Large intestine (tissue), 3 donors: ENCODE data around the gene ROGDI. TPM values are rescaled to one million over a fixed set of nuclear protein-coding genes. Genes with fewer than 3 reads are reported as not detected.

ENCODE experiments used
- DNase-seq, 2 donors: peaks; one replicate each; pipeline versions ENCODE4 v3.0.0 to v3.0.0-alpha.2; 2013
- H3K27ac ChIP-seq: one replicate; pipeline ENCODE4 v1.5.1; 2013; ENCODE audit warnings: low read length
- H3K27me3 ChIP-seq: 2 replicates; pipeline ENCODE4 v1.6.1; 2013; ENCODE audit warnings: low read length; ENCODE audit not compliant: control insufficient read depth, insufficient read depth
- H3K36me3 ChIP-seq: 2 replicates; pipeline ENCODE4 v1.6.1; 2013; ENCODE audit warnings: low read length; ENCODE audit not compliant: control insufficient read depth, insufficient read depth
- H3K4me1 ChIP-seq: one replicate; pipeline ENCODE4 v1.6.1; 2013; ENCODE audit warnings: low read length; ENCODE audit not compliant: control insufficient read depth, insufficient read depth
- H3K4me3 ChIP-seq: one replicate; pipeline ENCODE4 v1.5.1; 2013; ENCODE audit warnings: low read length
- H3K9me3 ChIP-seq: one replicate; pipeline ENCODE4 v1.6.1; 2013; ENCODE audit warnings: mild to moderate bottlenecking, low read depth, low read length, moderate library complexity; ENCODE audit not compliant: control insufficient read depth
- WGBS: methylation state at CpG from one replicate; pipeline ENCODE4 v1.1.5; 2013; ENCODE audit warnings: low lambda C conversion rate; ENCODE audit not compliant: insufficient coverage; 5-methylcytosine and 5-hydroxymethylcytosine counted together
- polyA plus RNA-seq: library from polyadenylated mRNA; unstranded; fragments of 120-200 nt; gene quantifications from one replicate; pipeline ENCODE4 v1.2.1, GENCODE V29; 2013

Gene ROGDI
- polyA plus RNA-seq, 1 donor: 28.9 TPM

GRCh38 chr16:4783251-4783950 is 19.0 kb downstream of the ROGDI start:
- H3K4me3 ChIP-seq: no peak overlapping the region
- no peaks in the 10 kb centered on the region for H3K27me3 ChIP-seq
- no peaks in the 10 kb centered on the region for H3K36me3 ChIP-seq
- peaks cover 13% of the 10 kb centered on the region for H3K4me1 ChIP-seq
- DNase-seq: no peak
- no peak overlapping the region for H3K27ac ChIP-seq
- WGBS: no CpG with 5 or more reads among the region's 25 CpGs
- H3K9me3 ChIP-seq: no peaks in the 10 kb centered on the region

GRCh38 chr16:4780235-4780634 is 22.2 kb downstream of the ROGDI start:
- no peaks in the 10 kb centered on the region for H3K4me1 ChIP-seq
- no peaks in the 10 kb centered on the region for H3K36me3 ChIP-seq
- no peak overlapping the region for H3K4me3 ChIP-seq
- DNase-seq: no peak
- H3K9me3 ChIP-seq: no peaks in the 10 kb centered on the region
- no peak overlapping the region for H3K27ac ChIP-seq
- 100% methylated on average over 1 of the region's 4 CpGs for WGBS
- no peaks in the 10 kb centered on the region for H3K27me3 ChIP-seq

- H3K27me3 ChIP-seq: no peaks in the 10 kb centered on the region
- 100% methylated on average over 1 of the region's 5 CpGs for WGBS
- no peaks in the 10 kb centered on the region for H3K4me1 ChIP-seq
- DNase-seq: no peak
- H3K27ac ChIP-seq: no peak overlapping the region
- H3K9me3 ChIP-seq: no peaks in the 10 kb centered on the region
- H3K36me3 ChIP-seq: no peaks in the 10 kb centered on the region
- H3K4me3 ChIP-seq: no peak overlapping the region
Observed at GRCh38 chr16:4778050-4778392, 24.4 kb downstream of the ROGDI start.

- no peaks in the 10 kb centered on the region for H3K9me3 ChIP-seq
- H3K4me1 ChIP-seq: no peaks in the 10 kb centered on the region
- H3K27me3 ChIP-seq: no peaks in the 10 kb centered on the region
- H3K4me3 ChIP-seq: no peak overlapping the region
- no peaks in the 10 kb centered on the region for H3K36me3 ChIP-seq
- WGBS: no CpG with 5 or more reads among the region's 17 CpGs
- H3K27ac ChIP-seq: no peak overlapping the region
- no peak for DNase-seq
Observed at GRCh38 chr16:4777339-4778049, 24.9 kb downstream of the ROGDI start.

- no peak for DNase-seq
- Histone ChIP-seq H3K36me3 (no peaks in the 10 kb centered on the region), H3K9me3 (no peaks in the 10 kb centered on the region), H3K27me3 (no peaks in the 10 kb centered on the region), H3K4me1 (no peaks in the 10 kb centered on the region), H3K27ac (no peak overlapping the region), H3K4me3 (no peak overlapping the region)
- whole genome bisulfite sequencing: no CpG with 5 or more reads among the region's 2 CpGs
Observed at GRCh38 chr16:4776141-4776705, 26.2 kb downstream of the ROGDI start.

GRCh38 chr16:4775005-4775404 is 27.4 kb downstream of the ROGDI start:
- no peaks in the 10 kb centered on the region for H3K36me3 ChIP-seq
- no peaks in the 10 kb centered on the region for H3K9me3 ChIP-seq
- no peaks in the 10 kb centered on the region for H3K27me3 ChIP-seq
- no peak overlapping the region for H3K4me3 ChIP-seq
- H3K4me1 ChIP-seq: no peaks in the 10 kb centered on the region
- no peak overlapping the region for H3K27ac ChIP-seq
- no CpG with 5 or more reads among the region's 13 CpGs for WGBS
- no peak for DNase-seq

GRCh38 chr16:4772351-4772750 is 30.1 kb downstream of the ROGDI start:
- peaks cover 10% of the 10 kb centered on the region for H3K4me1 ChIP-seq
- WGBS: no CpG with 5 or more reads among the region's 5 CpGs
- no peak overlapping the region for H3K4me3 ChIP-seq
- H3K27me3 ChIP-seq: no peaks in the 10 kb centered on the region
- no peaks in the 10 kb centered on the region for H3K9me3 ChIP-seq
- no peak overlapping the region for H3K27ac ChIP-seq
- no peak for DNase-seq
- H3K36me3 ChIP-seq: no peaks in the 10 kb centered on the region

GRCh38 chr16:4771646-4772045 is 30.8 kb downstream of the ROGDI start:
- Histone ChIP-seq H3K27ac (no peak overlapping the region), H3K9me3 (no peaks in the 10 kb centered on the region), H3K27me3 (no peaks in the 10 kb centered on the region), H3K4me1 (peaks cover 10% of the 10 kb centered on the region), H3K4me3 (no peak overlapping the region), H3K36me3 (no peaks in the 10 kb centered on the region)
- WGBS: no CpG with 5 or more reads among the region's 3 CpGs
- no peak for DNase-seq

GRCh38 chr16:4769306-4769638 is 33.2 kb downstream of the ROGDI start:
- no peak overlapping the region for H3K27ac ChIP-seq
- 100% methylated on average over 1 of the region's 7 CpGs for WGBS

GRCh38 chr16:4768549-4769305 is 33.7 kb downstream of the ROGDI start:
- no peaks in the 10 kb centered on the region for H3K27me3 ChIP-seq
- no CpG with 5 or more reads among the region's 48 CpGs for WGBS
- H3K4me3 ChIP-seq: peak overlapping the region; percentile 63
- no peaks in the 10 kb centered on the region for H3K9me3 ChIP-seq
- peaks cover 19% of the 10 kb centered on the region for H3K4me1 ChIP-seq
- DNase-seq: peak; percentile 96 to 97
- H3K27ac ChIP-seq: peak overlapping the region; percentile 79
- peaks cover 7% of the 10 kb centered on the region for H3K36me3 ChIP-seq

More at GRCh38 chr16:4769306-4769638, 33.2 kb downstream of the ROGDI start:
- Histone ChIP-seq H3K36me3 (peaks cover 3% of the 10 kb centered on the region), H3K4me3 (peak overlapping the region; percentile 63), H3K27me3 (no peaks in the 10 kb centered on the region), H3K9me3 (no peaks in the 10 kb centered on the region), H3K4me1 (peaks cover 19% of the 10 kb centered on the region)
- DNase-seq: no peak
